Right cardiac atrium (tissue), 5 donors: ENCODE measurements around the gene DAAM1. TPM values are rescaled to one million over a fixed set of nuclear protein-coding genes. Genes with fewer than 3 reads are reported as not detected.

Source experiments
- ATAC-seq, 2 donors: fragments of 200-7000 bp; cut with Tn5 transposase; one replicate each; pipeline versions ENCODE4 v1.8.0 to v1.9.1; 2020; ENCODE audit warnings: moderate library complexity in 2 of 2, mild to moderate bottlenecking in 1 of 2
- DNase-seq, 3 donors: peaks; one replicate each; pipeline ENCODE4 v3.0.0-alpha.2; 2020
- H3K27ac ChIP-seq: one replicate; pipeline ENCODE4 v1.5.1; 2013; ENCODE audit warnings: mild to moderate bottlenecking, low read length, control low read depth, moderate library complexity
- H3K27me3 ChIP-seq: one replicate; pipeline ENCODE4 v1.6.1; 2013; ENCODE audit not compliant: control insufficient read depth, insufficient read depth
- H3K4me1 ChIP-seq: one replicate; pipeline ENCODE4 v1.6.1; 2013; ENCODE audit warnings: low read length; ENCODE audit not compliant: control insufficient read depth, insufficient read depth
- H3K4me3 ChIP-seq: one replicate; pipeline ENCODE4 v1.5.1; 2013; ENCODE audit warnings: low read length, control low read depth
- H3K9me3 ChIP-seq: one replicate; pipeline ENCODE4 v1.6.1; 2013; ENCODE audit warnings: low read length; ENCODE audit not compliant: control insufficient read depth
- WGBS: extraction: QIAGEN DNeasy Blood & Tissue Kit; methylation state at CpG from one replicate; pipeline ENCODE4 v1.1.7; 2013; 5-methylcytosine and 5-hydroxymethylcytosine counted together
- intact Hi-C, 4 donors: fragments of 100-400 bp; cut with DNase I; formaldehyde crosslinking; loops; one replicate each; pipeline versions ENCODE4 v1.11.0 to v1.14.0; 2022 to 2023
- polyA plus RNA-seq: library from polyadenylated mRNA; stranded (reverse); fragments of 200-250 nt; gene quantifications from one replicate; pipeline ENCODE4 v1.2.3, GENCODE V29; 2013
- total RNA-seq, 4 donors: library from RNA; stranded (reverse); fragmentation: NEBNext Ultra II Directional; extraction: Animal tissue kit (Norgen Biotek cat#: 25700); gene quantifications; one replicate each; pipeline ENCODE4 v1.2.1, GENCODE V29; 2021
- donor health status: healthy with polysubstance abuse.
- donor health status: DM: no; HTN: yes; CAD: no.
- donor health status: DM: no; HTN: no; CAD: no.
- donor health status: DM: no; HTN: yes; CAD: no; lungs with severe emphysema.
- donor health status: DM: yes; HTN: yes; CAD: no.

DAAM1 gene
- total and polyA plus RNA-seq, 5 donors = 30.7 to 152 (median 107) TPM

DNA sequence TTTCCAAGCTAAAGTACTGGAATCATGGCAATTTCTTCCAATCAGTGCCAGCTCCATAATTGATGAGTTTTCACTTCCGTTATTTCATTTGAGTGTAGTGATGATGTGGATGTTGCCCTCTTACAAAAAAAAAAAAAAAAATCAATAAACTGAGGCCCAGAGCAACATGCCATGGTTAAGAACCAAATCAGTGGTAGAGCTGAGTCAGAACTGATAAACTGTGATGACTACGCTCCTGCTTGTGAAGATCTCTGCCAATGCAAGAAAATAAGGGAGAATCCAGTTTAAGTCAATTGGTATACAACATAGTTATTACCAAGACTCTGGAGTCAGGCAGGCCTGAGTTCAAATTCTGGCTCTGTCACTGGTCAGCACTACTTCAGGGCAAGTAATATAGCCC, 174.0 kb downstream of the DAAM1 start:
- H3K9me3 ChIP-seq = no peaks in the 10 kb centered on the region
- no peak for DNase-seq
- intact Hi-C loops = loop anchor here in 1 of 4 donors (10.0 kb wide), 1 partner anchor 62 kb away; no protein-coding TSS in a partner anchor
- no peak overlapping the region for H3K4me3 ChIP-seq
- WGBS = 70% methylated on average over 2 of the region's 2 CpGs
- peak overlapping the region; percentile 69 for H3K27ac ChIP-seq
- no peak for ATAC-seq
- peaks cover 5% of the 10 kb centered on the region for H3K4me1 ChIP-seq
- no peaks in the 10 kb centered on the region for H3K27me3 ChIP-seq

DNA sequence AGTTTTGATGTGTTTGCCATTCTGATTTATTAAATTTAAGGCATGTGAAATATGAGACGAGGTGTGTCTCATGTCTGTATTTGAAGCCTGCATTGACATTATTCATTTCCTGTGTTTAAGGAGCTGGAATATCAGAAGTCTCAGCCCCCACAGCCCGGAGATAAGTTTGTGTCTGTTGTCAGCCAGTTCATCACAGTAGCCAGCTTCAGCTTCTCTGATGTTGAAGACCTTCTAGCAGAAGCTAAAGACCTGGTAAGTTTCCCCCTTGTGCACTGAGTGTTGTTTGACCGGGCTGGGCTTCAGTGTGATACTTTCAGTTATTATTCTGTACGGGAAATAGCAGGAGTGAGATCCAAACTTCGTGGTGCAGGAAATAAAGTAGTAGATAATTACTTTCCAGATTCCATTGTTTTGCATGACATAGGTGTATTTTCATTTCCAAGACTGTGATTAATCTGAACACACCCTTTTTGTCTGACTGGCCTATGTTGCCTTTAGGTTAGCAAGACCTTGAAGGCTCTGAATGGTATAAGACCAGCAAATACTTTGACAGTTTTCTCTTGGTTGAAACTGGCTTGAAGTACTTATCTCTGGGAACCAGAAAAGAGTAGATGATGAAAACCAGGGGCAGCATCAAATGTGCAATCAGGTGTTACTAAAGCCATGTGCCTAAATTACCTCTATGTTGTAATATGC, 175.2 kb downstream of the DAAM1 start:
- ATAC-seq = peak; percentile 22 to 68
- peaks cover 5% of the 10 kb centered on the region for H3K4me1 ChIP-seq
- H3K27ac ChIP-seq = peak overlapping the region; percentile 79
- H3K9me3 ChIP-seq = no peaks in the 10 kb centered on the region
- no peak for DNase-seq
- 17% methylated on average over 5 of the region's 5 CpGs for WGBS
- H3K27me3 ChIP-seq = no peaks in the 10 kb centered on the region
- intact Hi-C loops = loop anchor here in 1 of 4 donors (10.0 kb wide), 1 partner anchor 61 kb away; no protein-coding TSS in a partner anchor
- H3K4me3 ChIP-seq = no peak overlapping the region

DNA sequence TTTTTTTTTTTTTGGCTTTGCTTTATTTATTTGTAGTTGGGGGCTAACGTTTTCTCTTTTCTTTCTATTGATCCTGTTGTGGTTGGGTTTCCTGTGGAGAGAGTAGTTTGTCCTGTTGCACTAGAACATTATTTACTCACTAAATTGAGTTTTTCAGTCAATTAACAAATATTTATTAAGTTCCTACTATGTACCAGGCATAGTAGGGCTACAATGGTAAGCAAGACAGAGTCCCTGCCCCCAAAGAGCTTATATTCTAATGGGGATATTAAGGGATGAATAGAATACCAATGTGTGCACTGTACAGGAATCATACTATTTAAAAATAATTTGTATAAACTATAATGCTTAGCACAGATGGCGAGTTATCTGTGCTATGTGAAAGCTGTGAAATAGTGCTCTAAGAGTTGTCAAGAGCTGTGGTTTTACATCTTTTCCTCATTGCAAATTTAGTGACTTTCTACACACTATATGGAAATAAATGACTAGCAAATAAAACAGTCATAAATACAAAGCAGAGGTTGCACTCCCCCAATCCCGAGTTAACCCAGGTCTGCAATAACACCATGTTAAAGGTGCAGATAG, 181.8 kb downstream of the DAAM1 start:
- H3K4me1 ChIP-seq = no peaks in the 10 kb centered on the region
- ATAC-seq = no peak
- no peaks in the 10 kb centered on the region for H3K27me3 ChIP-seq
- 71% methylated on average over 3 of the region's 3 CpGs for WGBS
- no peaks in the 10 kb centered on the region for H3K9me3 ChIP-seq
- DNase-seq = no peak
- H3K4me3 ChIP-seq = no peak overlapping the region
- H3K27ac ChIP-seq = peak overlapping the region; percentile 52
- intact Hi-C loops = loop anchor here in 1 of 4 donors (10.0 kb wide), 1 partner anchor 55 kb away; no protein-coding TSS in a partner anchor

DNA sequence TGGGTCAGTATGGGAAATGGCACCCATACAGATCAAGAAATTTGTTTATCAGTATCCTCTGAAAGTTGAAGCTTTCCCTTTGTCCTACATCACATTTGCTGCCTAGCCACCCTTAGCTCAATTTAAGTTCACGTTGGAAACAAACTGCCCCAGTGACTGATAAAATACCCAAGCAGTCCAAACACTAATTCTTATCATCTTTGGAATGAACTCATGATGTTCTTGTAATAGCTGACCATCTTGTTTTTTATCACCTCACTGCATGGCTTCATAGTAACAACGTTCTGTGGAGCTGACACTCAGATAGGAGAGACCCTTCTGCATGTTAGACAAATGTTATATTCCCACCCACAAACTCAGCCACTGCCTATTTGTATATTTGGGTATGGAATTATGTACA, 183.3 kb downstream of the DAAM1 start:
- DNase-seq (no peak), ATAC-seq (peak; percentile 68 to 84)
- Histone ChIP-seq H3K27ac (peak overlapping the region; percentile 17), H3K4me3 (no peak overlapping the region), H3K4me1 (no peaks in the 10 kb centered on the region), H3K27me3 (no peaks in the 10 kb centered on the region), H3K9me3 (no peaks in the 10 kb centered on the region)
- WGBS = 26% methylated on average over 2 of the region's 2 CpGs
- intact Hi-C loops = loop anchor here in 1 of 4 donors (10.0 kb wide), 1 partner anchor 53 kb away; no protein-coding TSS in a partner anchor

DNA sequence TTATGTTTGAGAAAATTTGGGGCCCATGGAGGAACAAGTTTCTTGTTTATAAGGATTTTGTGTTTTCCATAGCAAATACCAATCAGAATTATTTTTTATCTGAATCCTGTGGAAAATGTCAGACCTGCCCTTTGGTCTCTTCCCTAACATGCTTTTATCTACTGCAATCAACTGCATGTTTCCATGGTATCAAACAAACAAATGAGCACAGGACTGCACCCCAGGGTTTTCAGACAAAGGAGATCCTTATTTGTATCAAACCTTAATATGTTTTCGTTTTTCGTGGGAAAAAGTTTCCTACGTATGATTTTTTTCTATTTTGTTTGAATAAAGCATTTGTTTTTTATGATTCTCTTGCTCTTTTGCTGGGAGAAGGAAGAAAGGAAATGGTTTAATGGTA, 185.6 kb downstream of the DAAM1 start:
- WGBS = 56% methylated on average over 3 of the region's 3 CpGs
- no peak overlapping the region for H3K27ac ChIP-seq
- no peak for ATAC-seq
- H3K27me3 ChIP-seq = no peaks in the 10 kb centered on the region
- no peaks in the 10 kb centered on the region for H3K9me3 ChIP-seq
- DNase-seq = no peak
- H3K4me3 ChIP-seq = no peak overlapping the region
- H3K4me1 ChIP-seq = peaks cover 7% of the 10 kb centered on the region
- intact Hi-C loops = loop anchor here in 1 of 4 donors (10.0 kb wide), 1 partner anchor 51 kb away; no protein-coding TSS in a partner anchor

- no peak overlapping the region for H3K27ac ChIP-seq
- intact Hi-C loops = loop anchor here in 2 of 4 donors (5.0 to 10.0 kb wide), 2 partner anchors 41 to 48 kb away; no protein-coding TSS in a partner anchor
- ATAC-seq = no peak
These were observed 188.2 kb downstream of the DAAM1 start for GRCh38 chr14:59376686-59377085.

GRCh38 chr14:59377491-59377890, 189.0 kb downstream of the DAAM1 start:
- peak overlapping the region; percentile 84 for H3K27ac ChIP-seq
- peak; percentile 43 to 51 for ATAC-seq
- no peaks in the 10 kb centered on the region for H3K27me3 ChIP-seq
- H3K9me3 ChIP-seq = no peaks in the 10 kb centered on the region
- peak in 1 of 3 donors; percentile 59 for DNase-seq
- H3K4me1 ChIP-seq = peaks cover 7% of the 10 kb centered on the region
- WGBS = 64% methylated on average over 3 of the region's 3 CpGs
- no peak overlapping the region for H3K4me3 ChIP-seq
- intact Hi-C loops = loop anchor here in 2 of 4 donors (5.0 to 10.0 kb wide), 2 partner anchors 40 to 47 kb away; no protein-coding TSS in a partner anchor

More at GRCh38 chr14:59376686-59377085, 188.2 kb downstream of the DAAM1 start:
- DNase-seq = no peak
- Histone ChIP-seq H3K9me3 (no peaks in the 10 kb centered on the region), H3K27me3 (no peaks in the 10 kb centered on the region), H3K4me1 (peaks cover 7% of the 10 kb centered on the region), H3K4me3 (no peak overlapping the region)
- WGBS = 75% methylated on average over 3 of the region's 3 CpGs

DNA sequence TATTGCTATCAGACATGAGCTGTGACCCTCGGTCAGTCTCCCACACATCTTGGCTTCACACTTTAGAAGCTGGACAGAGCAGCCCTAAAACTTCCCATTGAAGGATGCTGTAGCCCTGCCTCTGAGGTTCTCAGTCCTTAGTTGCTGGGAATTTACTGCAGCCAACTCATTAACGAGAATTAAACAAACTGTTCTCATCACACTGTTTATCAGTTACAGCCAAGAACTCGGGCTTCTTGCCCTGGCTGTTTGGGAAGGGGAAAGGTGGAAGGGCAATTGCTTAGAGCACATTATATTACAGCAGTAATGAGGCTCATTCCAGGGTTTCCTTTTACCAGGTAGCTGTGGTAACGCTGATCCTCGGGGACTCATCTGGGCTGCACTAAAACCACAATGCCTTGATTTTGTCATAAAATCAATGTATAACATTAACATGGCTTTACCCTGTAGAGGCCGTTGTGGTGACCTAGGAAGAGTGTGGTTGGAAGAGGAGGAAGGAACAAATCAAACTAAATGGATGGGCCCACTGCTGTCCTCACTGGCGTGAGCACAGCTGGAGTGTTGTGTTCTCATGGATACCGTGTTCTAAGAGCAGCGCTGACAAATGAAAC, 189.6 kb downstream of the DAAM1 start:
- peak; percentile 78 to 95 for ATAC-seq
- peak in 1 of 3 donors; percentile 74 for DNase-seq
- Histone ChIP-seq H3K27ac (peak overlapping the region; percentile 84), H3K27me3 (no peaks in the 10 kb centered on the region), H3K4me3 (no peak overlapping the region), H3K9me3 (no peaks in the 10 kb centered on the region), H3K4me1 (peaks cover 7% of the 10 kb centered on the region)
- intact Hi-C loops = loop anchor here in 2 of 4 donors (5.0 to 10.0 kb wide), 2 partner anchors 39 to 47 kb away; no protein-coding TSS in a partner anchor
- 46% methylated on average over 9 of the region's 9 CpGs for WGBS

DNA sequence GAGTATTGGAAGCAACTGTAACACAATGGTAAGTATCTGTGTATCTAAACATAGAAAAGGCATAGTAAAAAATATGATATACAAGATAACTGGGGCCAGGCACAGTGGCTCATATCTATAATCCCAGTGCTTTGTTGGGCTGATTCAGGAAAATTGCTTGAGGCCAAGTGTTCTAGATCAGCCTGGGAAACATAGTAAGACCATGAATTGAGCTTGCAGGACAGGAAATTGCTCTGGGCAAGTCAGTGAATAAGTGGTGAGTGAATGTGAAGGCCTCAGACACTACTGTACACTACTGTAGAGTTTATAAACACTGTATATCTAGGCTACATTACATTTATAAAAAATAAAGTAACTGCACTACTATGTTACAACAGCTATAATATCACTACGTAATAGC, 201.5 kb downstream of the DAAM1 start:
- Histone ChIP-seq H3K27ac (no peak overlapping the region), H3K4me3 (no peak overlapping the region), H3K27me3 (no peaks in the 10 kb centered on the region), H3K9me3 (no peaks in the 10 kb centered on the region), H3K4me1 (no peaks in the 10 kb centered on the region)
- ATAC-seq (no peak), DNase-seq (no peak)
- WGBS = 96% methylated on average over 1 of the region's 1 CpG
- intact Hi-C loops = no loop called here

DNA sequence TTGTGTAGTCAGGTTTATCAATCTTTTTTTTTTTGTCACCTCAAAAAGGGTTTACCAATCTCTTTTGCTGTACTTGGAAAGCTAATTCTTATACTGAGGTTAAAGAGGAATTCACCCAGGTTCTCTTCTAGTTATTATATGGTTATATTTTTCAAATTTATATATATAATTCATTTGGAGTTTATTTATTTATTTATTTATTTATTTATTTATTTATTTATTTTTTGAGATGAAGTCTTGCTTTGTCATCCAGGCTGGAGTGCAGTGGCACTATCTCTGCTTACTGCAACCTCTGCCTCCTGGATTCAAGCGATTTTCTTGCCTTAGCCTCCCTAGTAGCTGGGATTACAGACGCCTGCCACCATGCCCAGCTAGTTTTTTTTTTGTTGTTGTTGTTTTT, 202.9 kb downstream of the DAAM1 start:
- no peaks in the 10 kb centered on the region for H3K27me3 ChIP-seq
- no peak overlapping the region for H3K27ac ChIP-seq
- ATAC-seq (no peak), DNase-seq (no peak)
- no peaks in the 10 kb centered on the region for H3K9me3 ChIP-seq
- no peaks in the 10 kb centered on the region for H3K4me1 ChIP-seq
- no peak overlapping the region for H3K4me3 ChIP-seq
- 96% methylated on average over 2 of the region's 2 CpGs for WGBS
- intact Hi-C loops = no loop called here

- ATAC-seq (no peak), DNase-seq (no peak)
- Histone ChIP-seq H3K4me3 (no peak overlapping the region), H3K9me3 (no peaks in the 10 kb centered on the region), H3K27ac (no peak overlapping the region), H3K27me3 (no peaks in the 10 kb centered on the region), H3K4me1 (no peaks in the 10 kb centered on the region)
- 96% methylated on average over 4 of the region's 4 CpGs for WGBS
- intact Hi-C loops = no loop called here
These were observed 205.8 kb downstream of the DAAM1 start for GRCh38 chr14:59394268-59394667.
